ENCODE measurements around the gene MTA3. TPM values are rescaled to one million over a fixed set of nuclear protein-coding genes. Genes with fewer than 3 reads are reported as not detected.

MTA3 gene
- total RNA-seq, 6 experiments from 2014 or later = 6.3 to 13.0 (median 11.4) TPM

DNA sequence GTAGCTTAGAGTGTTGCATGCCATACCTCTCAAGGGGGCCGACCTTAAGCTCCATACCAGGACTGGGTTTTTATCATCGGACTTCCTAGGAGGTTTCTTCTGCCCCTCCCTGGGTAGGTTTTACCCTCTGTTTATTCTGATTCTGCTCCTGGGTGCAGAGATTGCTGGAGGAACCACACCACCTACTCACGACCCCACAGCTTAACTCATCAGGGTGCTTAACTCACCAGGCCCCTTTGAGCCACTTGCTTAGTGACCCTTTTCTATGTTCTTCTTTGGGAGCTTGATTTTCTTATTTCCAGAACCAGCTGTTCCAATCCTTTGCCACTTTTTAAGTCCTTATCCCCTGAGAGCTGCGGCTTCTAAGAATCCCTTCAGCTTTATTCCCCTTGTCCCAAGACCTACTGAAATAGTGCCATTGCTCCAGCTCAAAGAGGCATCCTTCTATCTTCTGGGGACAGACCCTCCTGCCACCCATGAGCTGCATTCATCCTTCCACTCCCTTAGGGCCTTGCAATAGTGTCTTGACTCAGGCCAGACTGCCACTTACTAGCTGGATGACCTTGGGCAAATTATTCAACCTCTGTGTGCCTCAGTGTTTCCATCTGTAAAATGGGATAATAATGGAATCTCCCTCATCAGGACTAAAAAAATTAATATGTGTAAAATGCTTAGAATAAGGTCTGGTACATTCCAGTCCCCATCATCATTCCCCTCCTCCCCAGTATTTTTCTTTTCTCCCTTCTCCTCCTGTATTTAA, 189.7 kb downstream of the MTA3 start:
- TF ChIP-seq, protein P1, sequence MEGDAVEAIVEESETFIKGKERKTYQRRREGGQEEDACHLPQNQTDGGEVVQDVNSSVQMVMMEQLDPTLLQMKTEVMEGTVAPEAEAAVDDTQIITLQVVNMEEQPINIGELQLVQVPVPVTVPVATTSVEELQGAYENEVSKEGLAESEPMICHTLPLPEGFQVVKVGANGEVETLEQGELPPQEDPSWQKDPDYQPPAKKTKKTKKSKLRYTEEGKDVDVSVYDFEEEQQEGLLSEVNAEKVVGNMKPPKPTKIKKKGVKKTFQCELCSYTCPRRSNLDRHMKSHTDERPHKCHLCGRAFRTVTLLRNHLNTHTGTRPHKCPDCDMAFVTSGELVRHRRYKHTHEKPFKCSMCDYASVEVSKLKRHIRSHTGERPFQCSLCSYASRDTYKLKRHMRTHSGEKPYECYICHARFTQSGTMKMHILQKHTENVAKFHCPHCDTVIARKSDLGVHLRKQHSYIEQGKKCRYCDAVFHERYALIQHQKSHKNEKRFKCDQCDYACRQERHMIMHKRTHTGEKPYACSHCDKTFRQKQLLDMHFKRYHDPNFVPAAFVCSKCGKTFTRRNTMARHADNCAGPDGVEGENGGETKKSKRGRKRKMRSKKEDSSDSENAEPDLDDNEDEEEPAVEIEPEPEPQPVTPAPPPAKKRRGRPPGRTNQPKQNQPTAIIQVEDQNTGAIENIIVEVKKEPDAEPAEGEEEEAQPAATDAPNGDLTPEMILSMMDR (IDR thresholded peaks at IDR 0.05) = no peak
- TF ChIP-seq POLR2A (IDR thresholded peaks at IDR 0.05) = no peak
- no peaks in the 10 kb centered on the region for H3K9me3 ChIP-seq
- H3K27me3 ChIP-seq = no peaks in the 10 kb centered on the region
- no peak for ATAC-seq
- no peak overlapping the region for H3K4me3 ChIP-seq
- H3K4me1 ChIP-seq = peaks cover 0 to 11% (median 3%) of the 10 kb centered on the region in 4 donors
- intact Hi-C loops (cut with DNase I) = no loop called here
- no peak for DNase-seq
- H3K36me3 ChIP-seq = no peaks in the 10 kb centered on the region
- H3K27ac ChIP-seq = no peak overlapping the region
- WGBS (ENCODE audit: insufficient coverage, low coverage, low lambda C conversion rate, missing lambda C conversion rate) = 83% methylated on average over 3 of the region's 4 CpGs

DNA sequence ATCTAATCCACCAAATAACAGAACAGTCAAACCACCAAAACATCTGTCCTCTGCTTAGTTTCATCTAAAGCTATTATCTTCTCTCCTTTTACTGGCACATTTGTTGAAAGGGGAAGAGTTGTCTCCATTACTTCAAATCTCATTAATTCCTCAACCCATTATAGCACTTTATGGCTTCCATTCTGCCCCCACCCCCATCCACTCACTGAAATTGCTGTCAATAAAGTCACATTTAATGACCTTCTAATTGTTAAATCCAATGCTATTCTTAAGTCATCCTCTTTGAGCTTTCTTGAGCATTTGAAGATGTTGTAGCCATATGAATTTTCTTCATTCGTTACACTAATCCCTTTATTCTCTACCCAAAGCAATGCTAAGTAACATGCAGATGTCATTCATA, 190.3 kb downstream of the MTA3 start:
- intact Hi-C loops (cut with DNase I) = no loop called here
- DNase-seq = no peak
- no peak for TF ChIP-seq POLR2A (IDR thresholded peaks at IDR 0.05)
- TF ChIP-seq, protein P1 (IDR thresholded peaks at IDR 0.05) = no peak
- H3K4me3 ChIP-seq = no peak overlapping the region
- no peak for ATAC-seq
- H3K4me1 ChIP-seq = peaks cover 0 to 8% (median 1%) of the 10 kb centered on the region in 4 donors
- 93% methylated on average over 1 of the region's 1 CpG for WGBS (ENCODE audit: insufficient coverage, low coverage, low lambda C conversion rate, missing lambda C conversion rate)
- H3K27me3 ChIP-seq = no peaks in the 10 kb centered on the region
- H3K36me3 ChIP-seq = no peaks in the 10 kb centered on the region
- H3K9me3 ChIP-seq = no peaks in the 10 kb centered on the region
- no peak overlapping the region for H3K27ac ChIP-seq

DNA sequence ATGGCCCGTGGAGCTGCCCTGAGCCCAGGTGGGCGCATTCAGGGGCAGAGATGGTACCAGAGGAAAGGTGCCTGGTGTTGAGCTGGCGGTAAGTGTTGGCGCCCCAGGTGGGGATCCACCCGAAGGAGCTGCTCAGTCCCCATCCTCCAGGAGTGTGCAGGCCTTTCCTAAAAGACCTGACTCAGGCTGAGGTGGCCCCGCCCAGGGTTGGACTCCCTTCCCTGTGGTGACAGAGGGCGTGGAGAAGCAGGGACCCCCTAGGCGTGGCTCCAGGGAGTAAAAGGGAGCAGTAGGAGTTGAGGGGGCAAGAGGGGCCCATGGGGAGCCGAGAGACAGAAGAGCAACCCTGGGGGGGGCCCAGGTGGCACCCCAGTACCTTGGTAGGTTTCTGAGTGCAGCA, 193.1 kb downstream of the MTA3 start:
- no peak for DNase-seq
- H3K27ac ChIP-seq = no peak overlapping the region
- ATAC-seq = no peak
- H3K36me3 ChIP-seq = no peaks in the 10 kb centered on the region
- H3K9me3 ChIP-seq = no peaks in the 10 kb centered on the region
- H3K27me3 ChIP-seq = no peaks in the 10 kb centered on the region
- H3K4me1 ChIP-seq = no peaks in the 10 kb centered on the region
- no peak overlapping the region for H3K4me3 ChIP-seq
- 94% methylated on average over 5 of the region's 9 CpGs for WGBS (ENCODE audit: insufficient coverage, low coverage, low lambda C conversion rate, missing lambda C conversion rate)
- no peak for TF ChIP-seq POLR2A (IDR thresholded peaks at IDR 0.05)
- TF ChIP-seq, protein P1 (IDR thresholded peaks at IDR 0.05) = no peak
- intact Hi-C loops (cut with DNase I) = no loop called here

DNA sequence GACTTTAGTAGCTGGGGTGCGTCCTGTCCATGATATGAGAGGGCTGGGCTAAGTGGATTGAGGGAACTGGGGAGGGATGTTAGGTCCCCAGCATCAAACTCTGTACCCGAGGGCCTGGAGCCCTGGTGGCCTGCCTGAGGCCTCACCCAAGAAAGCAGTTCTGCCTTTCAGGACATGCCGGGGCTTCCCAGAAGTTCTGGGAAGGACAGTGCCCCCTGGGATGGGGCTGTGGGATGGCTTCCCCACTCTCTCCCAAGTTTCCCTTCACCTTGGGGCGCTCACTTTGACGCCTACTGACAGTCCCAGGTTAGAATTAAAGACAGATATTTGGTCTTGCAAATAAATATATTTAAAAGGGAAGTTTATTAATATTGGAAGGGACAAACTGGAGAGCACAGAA, 193.7 kb downstream of the MTA3 start:
- H3K27ac ChIP-seq = no peak overlapping the region
- DNase-seq (no peak), ATAC-seq (no peak)
- no peaks in the 10 kb centered on the region for H3K4me1 ChIP-seq
- WGBS (ENCODE audit: insufficient coverage, low coverage, low lambda C conversion rate, missing lambda C conversion rate) = 90% methylated on average over 2 of the region's 5 CpGs
- no peaks in the 10 kb centered on the region for H3K9me3 ChIP-seq
- H3K36me3 ChIP-seq = no peaks in the 10 kb centered on the region
- no peaks in the 10 kb centered on the region for H3K27me3 ChIP-seq
- intact Hi-C loops (cut with DNase I) = no loop called here
- H3K4me3 ChIP-seq = no peak overlapping the region
- TF ChIP-seq POLR2A (IDR thresholded peaks at IDR 0.05) = no peak
- TF ChIP-seq, protein P1 (IDR thresholded peaks at IDR 0.05) = no peak
